Cardiac septum (tissue), 1 donor: ENCODE data around the gene RARA. TPM values are rescaled to one million over a fixed set of nuclear protein-coding genes. Genes with fewer than 3 reads are reported as not detected.

Experiments
- DNase-seq: peaks from one replicate; pipeline ENCODE4 v3.0.0-alpha.2; 2020; ENCODE audit warnings: low spot score
- intact Hi-C: fragments of 100-400 bp; cut with DNase I; formaldehyde crosslinking; loops from one replicate; pipeline ENCODE4 v1.14.0; 2022
- total RNA-seq: library from RNA; stranded (reverse); fragmentation: NEBNext Ultra II Directional; extraction: Animal tissue kit (Norgen Biotek cat#: 25700); gene quantifications from one replicate; pipeline ENCODE4 v1.2.1, GENCODE V29; 2021
- donor health status: DM: no; HTN: no; CAD: no.

The RARA gene
- total RNA-seq, 1 donor from 2014 or later: 30.7 TPM

- intact Hi-C loops: loop anchor here (10.0 kb wide), 1 partner anchor 146 kb away; no protein-coding TSS in a partner anchor
Measured at GRCh38 chr17:40350689-40351358, 41.8 kb downstream of the RARA start.

DNA sequence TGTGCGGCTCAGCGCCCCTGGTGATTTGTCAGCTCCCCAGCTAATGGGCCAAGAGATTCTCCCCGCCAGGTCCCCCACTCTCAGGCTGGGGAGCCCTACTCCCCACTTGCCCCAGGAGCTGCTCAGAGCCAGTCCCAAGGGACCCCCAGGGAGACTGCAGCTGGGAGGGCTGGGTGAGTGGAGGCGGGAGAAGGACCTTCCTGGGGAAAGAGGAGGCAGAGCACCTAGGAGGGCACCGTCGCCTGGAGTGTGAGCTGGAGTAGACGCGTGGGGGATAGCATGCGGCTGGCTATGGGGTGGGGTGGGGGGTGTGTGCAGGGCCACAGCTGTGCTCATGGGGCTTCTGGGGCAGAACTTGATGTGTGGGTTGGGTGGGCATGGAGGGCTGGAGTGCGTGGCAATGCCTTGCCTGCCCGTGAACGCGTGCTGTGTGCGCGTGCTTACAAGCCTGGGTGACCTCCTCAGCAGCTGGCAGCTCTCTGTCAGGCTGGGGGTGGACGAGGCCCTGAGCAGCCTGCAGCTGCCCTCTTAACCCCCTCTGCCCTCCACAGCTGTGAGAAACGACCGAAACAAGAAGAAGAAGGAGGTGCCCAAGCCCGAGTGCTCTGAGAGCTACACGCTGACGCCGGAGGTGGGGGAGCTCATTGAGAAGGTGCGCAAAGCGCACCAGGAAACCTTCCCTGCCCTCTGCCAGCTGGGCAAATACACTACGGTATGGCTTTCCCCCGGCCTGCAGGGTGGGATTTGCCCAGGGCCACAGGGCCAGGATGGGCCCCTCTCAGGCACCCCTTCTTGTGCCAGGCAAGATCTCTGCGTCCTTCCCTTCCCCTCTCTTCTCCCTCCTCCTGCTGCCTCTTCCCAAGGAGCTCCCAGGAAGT lies 42.6 kb downstream of the RARA start:
- no peak for DNase-seq
- intact Hi-C loops: loop anchor here (10.0 kb wide), 1 partner anchor 147 kb away; no protein-coding TSS in a partner anchor

More at GRCh38 chr17:40350689-40351358, 41.8 kb downstream of the RARA start:
- DNase-seq: no peak

DNA sequence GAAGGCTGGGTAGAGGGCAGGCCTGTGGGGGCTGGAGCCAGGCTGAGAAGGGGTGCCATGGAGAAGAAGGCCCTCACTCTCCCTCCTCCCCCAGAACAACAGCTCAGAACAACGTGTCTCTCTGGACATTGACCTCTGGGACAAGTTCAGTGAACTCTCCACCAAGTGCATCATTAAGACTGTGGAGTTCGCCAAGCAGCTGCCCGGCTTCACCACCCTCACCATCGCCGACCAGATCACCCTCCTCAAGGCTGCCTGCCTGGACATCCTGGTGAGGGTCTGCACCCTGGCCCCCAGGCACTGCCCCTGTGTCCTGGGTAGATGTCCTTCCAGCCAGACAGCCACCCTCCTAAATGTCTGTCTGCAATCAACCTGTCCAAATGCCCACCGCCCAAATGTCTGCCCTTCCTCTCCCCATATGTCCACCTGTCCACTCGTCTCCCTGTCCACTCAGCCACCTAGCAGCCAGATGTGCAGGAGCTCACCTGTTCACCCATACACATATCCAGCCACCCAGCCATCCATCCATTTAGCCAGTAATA lies 43.3 kb downstream of the RARA start:
- DNase-seq: no peak
- intact Hi-C loops: loop anchor here (10.0 kb wide), 1 partner anchor 148 kb away; no protein-coding TSS in a partner anchor

- intact Hi-C loops: loop anchor here (10.0 kb wide), 1 partner anchor 148 kb away; no protein-coding TSS in a partner anchor
Measured at GRCh38 chr17:40352779-40353394, 43.9 kb downstream of the RARA start.

GRCh38 chr17:40354221-40355122 lies 45.5 kb downstream of the RARA start:
- intact Hi-C loops: loop anchor here (1.0 to 10.0 kb wide), 3 partner anchors 51 to 150 kb away; partner anchors contain the start of gene TOP2A
- no peak for DNase-seq

More at GRCh38 chr17:40352779-40353394, 43.9 kb downstream of the RARA start:
- DNase-seq: no peak

- intact Hi-C loops: loop anchor here (1.0 to 10.0 kb wide), 3 partner anchors 52 to 150 kb away; partner anchors contain the start of gene TOP2A
- peak; percentile 89 for DNase-seq
Measured at GRCh38 chr17:40355123-40355803, 46.3 kb downstream of the RARA start.

DNA sequence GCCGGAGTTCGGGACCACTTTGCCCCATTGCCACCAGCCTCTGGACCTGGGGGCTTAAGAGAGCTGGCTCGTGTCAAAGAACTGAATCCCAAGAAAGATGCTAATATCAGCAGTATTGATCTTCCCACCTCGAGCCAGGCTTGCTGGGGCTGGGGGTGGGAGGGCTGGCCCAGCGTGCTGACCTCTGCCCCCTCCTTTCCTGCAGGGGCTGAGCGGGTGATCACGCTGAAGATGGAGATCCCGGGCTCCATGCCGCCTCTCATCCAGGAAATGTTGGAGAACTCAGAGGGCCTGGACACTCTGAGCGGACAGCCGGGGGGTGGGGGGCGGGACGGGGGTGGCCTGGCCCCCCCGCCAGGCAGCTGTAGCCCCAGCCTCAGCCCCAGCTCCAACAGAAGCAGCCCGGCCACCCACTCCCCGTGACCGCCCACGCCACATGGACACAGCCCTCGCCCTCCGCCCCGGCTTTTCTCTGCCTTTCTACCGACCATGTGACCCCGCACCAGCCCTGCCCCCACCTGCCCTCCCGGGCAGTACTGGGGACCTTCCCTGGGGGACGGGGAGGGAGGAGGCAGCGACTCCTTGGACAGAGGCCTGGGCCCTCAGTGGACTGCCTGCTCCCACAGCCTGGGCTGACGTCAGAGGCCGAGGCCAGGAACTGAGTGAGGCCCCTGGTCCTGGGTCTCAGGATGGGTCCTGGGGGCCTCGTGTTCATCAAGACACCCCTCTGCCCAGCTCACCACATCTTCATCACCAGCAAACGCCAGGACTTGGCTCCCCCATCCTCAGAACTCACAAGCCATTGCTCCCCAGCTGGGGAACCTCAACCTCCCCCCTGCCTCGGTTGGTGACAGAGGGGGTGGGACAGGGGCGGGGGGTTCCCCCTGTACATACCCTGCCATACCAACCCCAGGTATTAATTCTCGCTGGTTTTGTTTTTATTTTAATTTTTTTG lies 47.1 kb downstream of the RARA start:
- intact Hi-C loops: loop anchor here (1.0 to 10.0 kb wide), 3 partner anchors 53 to 151 kb away; partner anchors contain the start of gene TOP2A

GRCh38 chr17:40356990-40357881 lies 48.3 kb downstream of the RARA start:
- intact Hi-C loops: loop anchor here (5.0 to 10.0 kb wide), 2 partner anchors 60 to 152 kb away; partner anchors contain the start of gene TOP2A
- DNase-seq: no peak

More for the DNA sequence above, 47.1 kb downstream of the RARA start:
- no peak for DNase-seq

- intact Hi-C loops: loop anchor here (5.0 to 10.0 kb wide), 2 partner anchors 59 to 154 kb away; partner anchors contain the start of gene TOP2A
- peak; percentile 93 for DNase-seq
Measured at GRCh38 chr17:40358323-40359038, 49.5 kb downstream of the RARA start.

- no peak for DNase-seq
- intact Hi-C loops: loop anchor here (5.0 kb wide), 1 partner anchor 37 kb away; no protein-coding TSS in a partner anchor
Measured at GRCh38 chr17:40360091-40360490, 51.1 kb downstream of the RARA start.

DNA sequence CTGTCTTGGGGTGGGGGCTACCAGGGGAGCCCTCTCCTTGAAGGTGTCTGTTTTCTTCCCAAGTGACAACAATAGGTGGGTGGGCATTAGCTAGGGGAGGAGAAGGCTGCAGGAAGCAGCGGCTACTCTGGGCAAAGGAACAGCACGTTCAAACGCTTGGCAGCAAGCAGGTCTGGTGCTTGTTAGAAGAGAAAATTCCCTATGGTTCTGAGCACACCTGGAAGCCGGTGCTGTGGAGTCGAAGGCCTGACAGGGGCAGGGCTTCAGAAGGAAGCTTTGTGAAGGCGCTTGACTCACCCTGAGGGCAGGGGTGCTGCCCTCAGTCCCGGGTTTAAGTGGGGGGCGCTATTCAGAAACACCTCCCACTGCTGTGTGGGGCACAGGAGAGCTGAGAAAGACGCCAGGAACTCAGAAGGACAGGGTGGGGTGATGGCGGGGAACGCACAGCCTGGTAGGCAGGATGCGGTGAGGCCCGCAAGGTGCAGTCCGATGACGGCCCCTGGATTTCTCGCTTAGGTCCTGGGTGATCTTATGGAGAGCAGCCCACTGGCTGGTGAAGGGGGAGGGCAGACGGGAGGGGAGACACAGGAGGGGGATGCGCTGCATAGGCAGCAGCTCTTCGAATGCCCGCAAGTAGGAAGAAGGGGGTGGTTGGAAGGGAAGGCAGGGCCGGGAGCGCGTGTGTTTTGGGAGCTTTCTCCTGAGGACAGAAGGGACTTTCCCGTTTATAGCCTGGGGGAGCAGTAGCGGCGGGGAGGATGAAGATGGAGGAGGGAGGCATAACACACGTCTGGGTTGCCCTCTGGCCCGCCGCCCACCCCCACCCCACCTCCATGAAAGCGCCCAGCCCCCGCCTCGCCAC lies 52.3 kb downstream of the RARA start:
- intact Hi-C loops: loop anchor here (5.0 kb wide), 1 partner anchor 36 kb away; no protein-coding TSS in a partner anchor
- no peak for DNase-seq

DNA sequence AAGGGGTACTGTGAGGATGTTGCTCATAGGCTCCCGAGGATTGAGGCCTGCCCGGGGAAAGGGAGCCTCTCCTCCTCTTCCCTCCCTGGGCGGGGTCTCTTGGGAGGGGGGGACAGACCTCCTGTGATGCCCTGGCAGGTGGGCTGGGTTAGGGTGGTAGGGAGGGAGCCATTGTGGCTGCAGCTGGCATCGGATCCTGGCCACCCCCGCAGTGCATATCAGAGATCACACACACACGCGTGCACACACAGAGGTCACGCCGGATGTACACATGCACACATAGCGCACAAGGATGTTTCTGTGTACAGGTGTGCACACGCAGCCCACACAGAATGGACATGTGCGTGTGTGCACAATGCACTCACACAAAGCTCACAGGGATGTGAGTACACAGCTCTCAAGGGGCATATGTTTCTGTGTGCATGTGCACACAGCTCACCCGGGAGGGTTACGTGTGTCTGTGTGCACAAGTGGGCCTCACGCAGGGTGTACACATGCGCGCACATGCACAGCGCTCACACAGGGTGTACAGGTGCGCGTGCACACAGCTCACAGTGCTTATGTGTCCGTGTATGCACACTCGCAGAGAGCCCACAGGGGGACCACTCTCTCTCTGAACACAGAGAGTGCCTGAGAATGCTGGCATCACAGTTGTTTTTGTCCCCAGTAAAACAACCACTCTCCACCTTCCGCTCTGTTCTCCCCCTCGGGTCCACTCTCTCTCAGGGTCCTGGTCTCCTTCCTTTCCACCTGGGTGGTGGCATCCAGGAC lies 53.1 kb downstream of the RARA start:
- intact Hi-C loops: loop anchor here (2.0 to 5.0 kb wide), 3 partner anchors 35 to 199 kb away; no protein-coding TSS in a partner anchor
- DNase-seq: no peak

- peak; percentile 85 for DNase-seq
- intact Hi-C loops: loop anchor here (2.0 to 5.0 kb wide), 3 partner anchors 35 to 198 kb away; no protein-coding TSS in a partner anchor
Measured at GRCh38 chr17:40362696-40363110, 53.7 kb downstream of the RARA start.
